SU-DHL-6 (cell line): ENCODE measurements around the gene ATP13A5.

Source experiments
- H2AFZ ChIP-seq: fragments of 200-600 bp; sonication (generic); 2 replicates; pipeline ENCODE4 v1.6.1; 2014; ENCODE audit warnings: low read depth, mild to moderate bottlenecking, moderate library complexity, mixed read lengths, antibody characterized with exemption, low read length; ENCODE audit not compliant: severe bottlenecking
- H3F3A ChIP-seq: fragments of 200-600 bp; shearing (Covaris generic); 2 replicates; pipeline ENCODE4 v1.6.0; 2016; ENCODE audit warnings: antibody characterized with exemption, mild to moderate bottlenecking; ENCODE audit not compliant: insufficient read depth
- H3K27ac ChIP-seq: fragments of 200-600 bp; sonication (generic); 2 replicates; pipeline ENCODE4 v1.5.1; 2016; ENCODE audit warnings: low read depth, mild to moderate bottlenecking, low read length, moderate library complexity, mixed read lengths
- H3K27me3 ChIP-seq: fragments of 200-600 bp; sonication (generic), shearing (Covaris generic); 2 replicates; pipeline ENCODE4 v1.6.0; 2014; ENCODE audit warnings: mild to moderate bottlenecking, low read length
- H3K36me3 ChIP-seq: fragments of 200-600 bp; sonication (generic); 2 replicates; pipeline ENCODE4 v1.6.1; 2014; ENCODE audit warnings: mild to moderate bottlenecking, low read length, mixed read lengths
- H3K4me2 ChIP-seq: fragments of 300-600, 200-600 bp; shearing (Covaris generic), sonication (generic); 2 replicates; pipeline ENCODE4 v1.6.0; 2014; ENCODE audit warnings: low read length, low read depth, mild to moderate bottlenecking; ENCODE audit not compliant: poor library complexity, severe bottlenecking
- H3K4me3 ChIP-seq: fragments of 200-600 bp; sonication (generic); 2 replicates; pipeline ENCODE4 v1.5.1; 2014; ENCODE audit warnings: antibody characterized with exemption, low read length, mild to moderate bottlenecking, mixed read lengths; ENCODE audit not compliant: insufficient read depth, poor library complexity, severe bottlenecking
- H3K79me2 ChIP-seq: fragments of 200-600 bp; sonication (generic); 2 replicates; pipeline ENCODE4 v1.6.1; 2014; ENCODE audit warnings: mild to moderate bottlenecking, low read length, moderate library complexity; ENCODE audit not compliant: insufficient read depth
- H3K9ac ChIP-seq: fragments of 200-600 bp; sonication (generic); 2 replicates; pipeline ENCODE4 v1.7.0; 2014; ENCODE audit warnings: mild to moderate bottlenecking, low read length
- H3K9me2 ChIP-seq: fragments of 200-600 bp; sonication (generic); replicated peaks from 2 replicates; pipeline ENCODE4 v1.6.1; 2014; ENCODE audit warnings: low read length; ENCODE audit not compliant: insufficient read depth
- H3K9me3 ChIP-seq: fragments of 200-600 bp; sonication (generic); 2 replicates; pipeline ENCODE4 v1.6.1; 2014; ENCODE audit warnings: low read length, mixed read lengths; ENCODE audit not compliant: insufficient read depth
- H4K20me1 ChIP-seq: fragments of 200-600 bp; sonication (generic); 2 replicates; pipeline ENCODE4 v1.6.1; 2014; ENCODE audit warnings: low read depth, mild to moderate bottlenecking, antibody characterized with exemption, low read length, moderate library complexity, mixed read lengths
- CTCF ChIP-seq: fragments of 200-600 bp; sonication (generic); IDR thresholded peaks from one replicate; pipeline ENCODE4 v1.5.1; 2017; ENCODE audit warnings: antibody characterized with exemption, mild to moderate bottlenecking, low read length, moderate library complexity; ENCODE audit not compliant: insufficient read depth, poor library complexity, severe bottlenecking
- EZH2phosphoT487 ChIP-seq: fragments of 200-600 bp; sonication (generic), shearing (Covaris generic); conservative IDR thresholded peaks from 2 replicates; pipeline ENCODE4 v1.6.1; 2018; ENCODE audit warnings: mild to moderate bottlenecking, antibody characterized with exemption, low read length, moderate library complexity, mixed read lengths

ATP13A5 gene

GRCh38 chr3:193345431-193345830 is 33.1 kb downstream of the ATP13A5 start:
- Histone ChIP-seq H3K4me2 (no peak overlapping the region), H3K36me3 (no peaks in the 10 kb centered on the region), H2AFZ (no peak overlapping the region), H3K9me3 (no peaks in the 10 kb centered on the region), H4K20me1 (no peaks in the 10 kb centered on the region), H3K9ac (no peak overlapping the region), H3F3A (no peaks in the 10 kb centered on the region), H3K27ac (no peak overlapping the region), H3K4me3 (no peak overlapping the region), H3K9me2 (no peaks in the 10 kb centered on the region), H3K27me3 (no peaks in the 10 kb centered on the region), H3K79me2 (no peaks in the 10 kb centered on the region)
- TF ChIP-seq CTCF (no peak), EZH2phosphoT487 (no peak)

- no peaks in the 10 kb centered on the region for H3K36me3 ChIP-seq
Observed at GRCh38 chr3:193344486-193344885, 34.1 kb downstream of the ATP13A5 start.

GRCh38 chr3:193343726-193344222 is 34.8 kb downstream of the ATP13A5 start:
- no peaks in the 10 kb centered on the region for H3K27me3 ChIP-seq
- H3F3A ChIP-seq: no peaks in the 10 kb centered on the region
- H3K79me2 ChIP-seq: no peaks in the 10 kb centered on the region
- no peak overlapping the region for H2AFZ ChIP-seq
- no peak overlapping the region for H3K9ac ChIP-seq
- H3K36me3 ChIP-seq: no peaks in the 10 kb centered on the region
- no peak overlapping the region for H3K27ac ChIP-seq
- H3K4me3 ChIP-seq: no peak overlapping the region
- H3K9me3 ChIP-seq: no peaks in the 10 kb centered on the region
- no peaks in the 10 kb centered on the region for H4K20me1 ChIP-seq
- H3K9me2 ChIP-seq: no peaks in the 10 kb centered on the region
- TF ChIP-seq EZH2phosphoT487 (no peak), CTCF (no peak)
- no peak overlapping the region for H3K4me2 ChIP-seq

More at GRCh38 chr3:193344486-193344885, 34.1 kb downstream of the ATP13A5 start:
- Histone ChIP-seq H3K27me3 (no peaks in the 10 kb centered on the region), H3K27ac (no peak overlapping the region), H3K4me2 (no peak overlapping the region), H4K20me1 (no peaks in the 10 kb centered on the region), H3K9me2 (no peaks in the 10 kb centered on the region), H3F3A (no peaks in the 10 kb centered on the region), H3K9me3 (no peaks in the 10 kb centered on the region), H2AFZ (no peak overlapping the region), H3K4me3 (no peak overlapping the region), H3K79me2 (no peaks in the 10 kb centered on the region), H3K9ac (no peak overlapping the region)
- TF ChIP-seq EZH2phosphoT487 (no peak), CTCF (no peak)
